HG02642 (cell line): ENCODE data around the gene SETBP1.

Experiments used
- ATAC-seq: cut with Tn5 transposase; IDR thresholded peaks from one replicate; pipeline ENCODE4 v1.9.1; 2021; ENCODE audit warnings: mild to moderate bottlenecking; ENCODE audit not compliant: unreplicated experiment, poor library complexity

Gene SETBP1

DNA sequence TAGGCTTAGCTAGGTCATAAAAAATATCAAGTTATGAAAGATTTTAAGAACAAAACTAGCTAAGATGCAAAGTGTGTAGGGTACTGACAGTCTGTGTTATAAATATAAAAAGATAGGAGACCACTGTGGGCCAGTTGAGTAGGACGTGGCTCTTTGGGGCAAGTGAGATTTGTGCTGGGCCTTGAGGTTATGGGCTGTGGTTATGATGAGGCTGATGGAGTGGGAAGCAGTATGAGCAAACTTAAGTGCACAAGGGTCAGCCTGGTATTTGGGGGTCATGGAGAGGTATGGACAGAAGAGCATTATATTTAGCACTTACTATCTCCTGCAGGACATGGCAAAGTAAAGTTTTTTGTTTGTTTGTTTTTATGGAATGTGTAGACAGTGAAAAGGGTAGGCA, 70.1 kb downstream of the SETBP1 start:
- no peak for ATAC-seq

DNA sequence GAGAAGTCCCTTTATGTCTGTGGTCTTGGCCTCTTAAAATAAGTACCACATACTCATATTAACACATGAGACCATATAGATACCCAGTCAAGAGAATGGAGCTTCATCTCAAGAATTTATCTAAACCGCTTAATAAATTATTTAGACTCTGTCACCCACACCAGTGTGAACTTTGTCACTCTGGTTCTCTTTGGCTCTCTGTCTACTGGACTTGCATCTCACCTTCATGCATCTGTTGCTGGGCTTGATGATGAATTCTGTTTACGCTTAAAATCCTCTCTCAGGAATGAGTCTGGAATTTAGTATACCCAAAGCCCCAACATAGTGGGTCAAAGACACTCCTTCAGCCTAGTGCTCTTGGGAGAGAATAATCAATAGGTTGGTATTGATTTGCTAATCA, 73.9 kb downstream of the SETBP1 start:
- no peak for ATAC-seq

- peak; percentile 94 for ATAC-seq
These were observed 78.4 kb downstream of the SETBP1 start for GRCh38 chr18:44758861-44759631.

DNA sequence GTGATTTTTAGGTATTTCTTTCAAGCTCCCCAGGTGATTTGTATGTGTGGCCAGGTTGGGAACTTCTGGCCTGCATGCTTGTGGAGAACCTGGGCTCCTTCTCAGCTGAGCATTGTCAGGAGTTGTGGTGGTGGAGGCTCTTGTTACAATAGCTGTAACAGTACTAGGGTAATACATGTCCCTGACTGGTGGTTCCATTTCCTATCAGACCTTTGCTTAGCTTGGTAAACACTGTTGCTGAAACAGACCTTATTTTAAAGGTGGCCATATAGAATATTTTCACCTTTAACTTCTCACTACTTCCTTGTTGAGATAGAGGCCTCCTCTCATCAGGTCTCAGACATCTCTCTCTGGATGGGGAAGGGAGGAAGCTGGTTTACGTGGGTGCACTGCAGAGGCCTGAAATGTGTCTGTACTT, 79.2 kb downstream of the SETBP1 start:
- ATAC-seq, result peak; percentile 57

GRCh38 chr18:44761812-44762211, 81.1 kb downstream of the SETBP1 start:
- ATAC-seq, result no peak

DNA sequence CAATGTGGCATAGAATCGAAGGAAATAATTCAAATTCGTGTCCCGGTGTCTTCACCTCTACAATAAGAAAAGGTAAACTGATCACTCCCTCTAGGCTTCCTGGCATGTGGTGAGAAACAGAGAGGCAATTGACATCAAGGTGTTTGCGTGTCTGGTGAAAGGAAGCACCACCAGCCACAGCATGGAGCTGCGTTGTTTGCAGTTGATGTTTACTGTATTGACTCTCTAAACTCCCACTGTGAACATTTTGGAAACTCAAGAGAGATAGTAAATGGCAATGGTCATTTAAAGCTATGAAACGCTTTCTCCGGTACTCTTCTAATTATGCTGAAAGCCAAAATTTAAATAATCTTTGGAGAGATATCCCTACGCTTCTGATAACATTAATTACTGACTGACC, 82.6 kb downstream of the SETBP1 start:
- no peak for ATAC-seq

GRCh38 chr18:44764863-44765262, 84.2 kb downstream of the SETBP1 start:
- no peak for ATAC-seq

- ATAC-seq, result no peak
These were observed 84.8 kb downstream of the SETBP1 start for GRCh38 chr18:44765456-44765855.

DNA sequence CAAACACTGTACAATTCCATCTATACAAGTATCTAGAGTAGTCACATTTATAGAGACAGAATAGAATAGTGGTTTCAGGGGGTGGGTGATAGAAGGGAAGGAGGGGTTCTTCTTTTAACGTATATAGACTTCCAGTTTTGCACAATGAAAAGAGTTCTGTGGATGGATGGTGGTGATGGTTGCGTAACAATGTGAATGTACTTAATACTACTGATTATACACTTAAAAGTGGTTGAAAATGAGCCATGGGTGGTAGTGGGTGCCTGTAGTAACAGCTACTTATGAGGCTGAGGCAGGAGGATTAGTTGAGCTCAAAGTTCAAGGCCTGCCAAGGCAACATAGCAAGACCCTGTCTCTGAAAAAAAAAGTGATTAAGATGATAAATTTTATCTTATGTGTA, 85.8 kb downstream of the SETBP1 start:
- no peak for ATAC-seq

- no peak for ATAC-seq
These were observed 87.1 kb downstream of the SETBP1 start for GRCh38 chr18:44767807-44768206.

DNA sequence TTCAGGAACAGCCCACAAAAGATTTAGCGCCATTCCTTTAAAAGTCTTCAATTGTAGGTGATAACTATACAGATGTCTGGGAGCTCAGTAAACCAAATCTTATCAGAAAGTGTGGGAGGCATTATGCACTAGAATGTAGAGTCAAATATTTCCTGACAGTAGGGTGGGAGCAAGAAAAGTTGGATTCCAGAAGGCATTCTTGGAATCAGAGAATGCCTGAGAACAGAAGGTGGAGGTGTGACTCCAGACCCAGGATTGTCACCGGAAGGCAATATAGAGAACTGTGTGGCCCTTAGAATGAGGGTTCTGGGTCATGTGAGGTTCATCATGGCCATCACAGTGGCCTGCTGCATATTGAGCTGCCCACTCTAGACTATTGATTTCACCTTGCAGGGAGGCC, 90.0 kb downstream of the SETBP1 start:
- no peak for ATAC-seq

GRCh38 chr18:44771572-44771955, 90.9 kb downstream of the SETBP1 start:
- no peak for ATAC-seq

DNA sequence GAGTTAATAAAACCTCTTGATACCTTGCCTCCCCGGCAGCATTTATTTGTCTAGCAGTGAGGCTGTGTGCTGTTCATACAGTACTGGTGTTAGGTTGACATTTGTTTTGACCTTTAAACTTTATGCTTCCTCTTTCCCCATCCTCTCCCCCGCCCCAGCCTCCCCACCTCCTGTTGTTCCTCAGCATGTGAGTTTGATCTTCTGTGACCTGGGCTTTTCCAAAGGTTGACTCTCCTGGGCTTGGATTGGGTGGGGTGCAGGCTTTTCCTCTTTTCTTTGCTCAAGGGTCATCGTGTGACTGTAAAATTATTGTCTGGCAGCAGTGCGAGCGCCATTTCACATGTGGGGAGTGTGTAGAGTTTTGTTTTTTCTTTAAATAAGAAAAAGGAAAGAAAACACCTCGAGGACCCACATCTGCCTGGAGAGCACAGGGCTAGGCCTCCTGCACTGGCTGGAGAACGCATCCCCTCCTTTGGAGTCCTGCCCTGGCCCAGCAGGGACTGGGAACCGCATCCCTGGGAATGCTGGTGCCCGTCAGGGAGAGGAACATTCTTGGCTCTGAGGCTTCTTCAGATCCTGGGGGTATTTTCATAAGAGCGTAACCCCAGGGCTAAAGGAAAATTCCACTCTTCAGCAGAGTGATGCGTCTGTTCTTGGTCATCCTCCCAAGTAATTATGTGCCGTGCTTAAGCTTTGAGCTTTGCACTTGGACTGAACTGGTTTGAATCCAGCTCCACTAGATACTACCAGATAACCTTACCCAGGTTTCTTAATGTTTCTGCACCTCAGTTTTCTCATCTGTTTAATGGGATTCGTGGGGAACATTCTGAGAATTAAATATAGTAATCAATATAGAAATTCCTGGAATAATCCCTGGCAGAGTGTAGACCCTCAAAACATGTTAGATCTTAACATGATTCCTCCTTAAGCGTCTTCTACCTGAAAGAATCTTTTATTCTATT, 91.5 kb downstream of the SETBP1 start:
- ATAC-seq, result no peak

DNA sequence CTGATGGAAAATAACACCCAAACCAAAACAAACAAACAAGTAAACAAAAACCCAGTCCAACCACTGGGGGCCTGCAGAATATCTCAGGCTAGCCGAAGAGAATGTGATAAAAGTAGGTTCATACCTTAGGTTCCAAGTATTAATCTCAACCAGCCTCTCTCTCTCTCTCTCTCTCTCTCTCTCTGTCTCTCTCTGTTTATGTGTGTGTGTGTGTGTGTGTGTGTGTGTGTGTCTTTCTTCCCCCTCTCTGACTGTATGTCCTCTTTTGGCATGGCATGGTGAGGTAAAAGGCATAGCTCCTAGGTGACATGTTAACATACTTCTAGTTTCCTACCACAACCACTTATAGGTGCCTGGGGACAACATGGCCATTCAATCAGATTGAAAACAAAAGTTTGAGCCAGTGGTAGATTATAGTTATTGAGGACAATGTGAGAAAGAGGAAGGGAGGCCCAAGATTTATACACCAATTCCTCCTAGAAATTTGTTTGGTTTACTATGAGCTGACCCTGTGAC, 93.0 kb downstream of the SETBP1 start:
- ATAC-seq, result no peak

- ATAC-seq, result no peak
These were observed 93.5 kb downstream of the SETBP1 start for GRCh38 chr18:44774191-44774590.

- no peak for ATAC-seq
These were observed 96.9 kb downstream of the SETBP1 start for GRCh38 chr18:44777457-44778192.

DNA sequence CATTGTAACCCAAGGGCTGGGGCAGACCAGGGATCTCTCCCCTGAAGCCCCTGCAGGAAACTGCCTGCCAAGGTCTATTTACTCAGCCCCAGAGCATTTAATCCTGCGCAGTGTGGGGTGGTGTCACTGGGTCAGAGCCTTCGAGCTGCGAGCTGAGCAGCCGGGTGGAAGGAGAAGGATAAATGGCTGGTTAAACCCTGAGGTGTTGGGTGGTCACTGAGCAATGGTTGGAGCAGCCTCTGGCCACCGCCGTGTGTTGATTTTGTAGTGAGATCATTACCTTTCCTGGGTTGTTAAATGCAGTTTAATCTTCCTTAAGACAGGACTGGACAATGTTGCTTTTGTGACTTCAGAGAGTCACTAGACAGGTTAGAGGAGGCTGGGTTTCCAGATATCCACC, 98.1 kb downstream of the SETBP1 start:
- ATAC-seq, result no peak

DNA sequence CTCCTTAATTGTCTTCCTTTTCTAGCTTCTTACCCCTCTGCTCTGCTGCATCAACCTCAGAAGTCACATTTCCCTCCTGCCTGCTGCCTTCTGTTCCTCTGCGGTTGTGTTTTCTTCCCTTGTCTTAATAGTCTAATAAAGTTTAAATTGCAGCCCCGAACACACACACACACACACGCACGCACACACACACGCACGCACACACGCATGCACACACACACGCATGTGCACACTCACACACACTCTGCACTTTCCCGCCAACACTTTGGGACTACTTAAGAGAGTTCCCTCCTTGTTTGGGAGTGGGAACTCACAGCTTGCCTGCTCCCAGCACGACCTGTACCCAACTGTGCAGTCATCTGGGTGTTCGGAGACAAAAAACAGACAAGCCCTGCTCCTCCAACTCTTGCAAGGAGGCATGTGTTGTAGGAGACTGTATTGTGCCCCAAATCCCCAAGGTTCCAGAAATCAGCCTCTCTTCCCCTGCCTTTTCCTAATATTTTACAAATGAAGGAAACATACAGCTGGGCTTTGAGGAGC, 99.1 kb downstream of the SETBP1 start:
- ATAC-seq, result no peak

- no peak for ATAC-seq
These were observed 101.2 kb downstream of the SETBP1 start for GRCh38 chr18:44781886-44782285.

- ATAC-seq, result no peak
These were observed 101.9 kb downstream of the SETBP1 start for GRCh38 chr18:44782617-44783016.
